H9 (cell line): Measurements from ENCODE around the gene PPAN. TPM values are rescaled to one million over a fixed set of nuclear protein-coding genes. Genes with fewer than 3 reads are reported as not detected.

Source experiments
- DNase-seq: peaks from one replicate; pipeline ENCODE4 v3.0.0-alpha.2; 2017
- H2AFZ ChIP-seq: one replicate; pipeline ENCODE4 v1.6.1; 2013; ENCODE audit warnings: mild to moderate bottlenecking, low read length, control low read depth, moderate library complexity
- H2AK5ac ChIP-seq: 2 replicates; pipeline ENCODE4 v1.6.1; 2013; ENCODE audit warnings: low read length, control low read depth, mixed read lengths; ENCODE audit not compliant: insufficient read length
- H2BK120ac ChIP-seq: one replicate; pipeline ENCODE4 v1.6.1; 2013; ENCODE audit warnings: low read depth, mild to moderate bottlenecking, low read length, control low read depth, inconsistent platforms; ENCODE audit not compliant: poor library complexity, severe bottlenecking
- H2BK12ac ChIP-seq: 2 replicates; pipeline ENCODE4 v1.6.1; 2013; ENCODE audit warnings: low read length, control low read depth, mixed read lengths, low read depth; ENCODE audit not compliant: insufficient read length
- H2BK15ac ChIP-seq: 2 replicates; pipeline ENCODE4 v1.6.1; 2013; ENCODE audit warnings: low read depth, low read length, control low read depth
- H2BK20ac ChIP-seq: one replicate; pipeline ENCODE4 v1.6.1; 2013; ENCODE audit warnings: low read depth, mild to moderate bottlenecking, low read length, control low read depth, inconsistent platforms; ENCODE audit not compliant: poor library complexity, severe bottlenecking
- H2BK5ac ChIP-seq: 2 replicates; pipeline ENCODE4 v1.6.1; 2013; ENCODE audit warnings: low read length, control low read depth, mixed read lengths; ENCODE audit not compliant: insufficient read length
- H3K14ac ChIP-seq: 2 replicates; pipeline ENCODE4 v1.6.1; 2013; ENCODE audit warnings: low read length, control low read depth; ENCODE audit not compliant: insufficient read depth
- H3K18ac ChIP-seq: 2 replicates; pipeline ENCODE4 v1.6.1; 2013; ENCODE audit warnings: low read depth, mild to moderate bottlenecking, mixed read lengths, low read length, control low read depth; ENCODE audit not compliant: insufficient read length
- H3K23ac ChIP-seq: 2 replicates; pipeline ENCODE4 v1.6.1; 2013; ENCODE audit warnings: low read length, control low read depth, mixed read lengths, low read depth; ENCODE audit not compliant: insufficient read length
- H3K23me2 ChIP-seq: 2 replicates; pipeline ENCODE4 v1.6.1; 2013; ENCODE audit warnings: low read depth, mild to moderate bottlenecking, mixed read lengths, low read length, control low read depth; ENCODE audit not compliant: insufficient read length, poor library complexity, severe bottlenecking
- H3K27ac ChIP-seq: 2 replicates; pipeline ENCODE4 v1.5.1; 2013; ENCODE audit warnings: low read length, control low read depth, mixed read lengths, low read depth; ENCODE audit not compliant: insufficient read length
- H3K27me3 ChIP-seq: 2 replicates; pipeline ENCODE4 v1.6.1; 2013; ENCODE audit warnings: low read length, control low read depth, inconsistent platforms; ENCODE audit not compliant: insufficient read depth
- H3K4ac ChIP-seq: 2 replicates; pipeline ENCODE4 v1.6.1; 2013; ENCODE audit warnings: low read depth, mild to moderate bottlenecking, control low read depth, inconsistent platforms, low read length, moderate library complexity
- H3K4me1 ChIP-seq: 2 replicates; pipeline ENCODE4 v1.6.1; 2013; ENCODE audit warnings: low read length, control low read depth, inconsistent platforms; ENCODE audit not compliant: insufficient read depth
- H3K4me2 ChIP-seq: 2 replicates; pipeline ENCODE4 v1.6.1; 2013; ENCODE audit warnings: low read length, control low read depth, mixed read lengths; ENCODE audit not compliant: insufficient read length, insufficient read depth
- H3K56ac ChIP-seq: 2 replicates; pipeline ENCODE4 v1.6.1; 2013; ENCODE audit warnings: low read depth, mild to moderate bottlenecking, mixed read lengths, low read length, control low read depth; ENCODE audit not compliant: insufficient read length
- H3K79me1 ChIP-seq: 2 replicates; pipeline ENCODE4 v1.6.1; 2013; ENCODE audit warnings: low read depth, mild to moderate bottlenecking, moderate library complexity, low read length, control low read depth, inconsistent platforms; ENCODE audit not compliant: insufficient read depth, poor library complexity, severe bottlenecking
- H3K79me2 ChIP-seq: 2 replicates; pipeline ENCODE4 v1.6.1; 2013; ENCODE audit warnings: low read length, control low read depth, inconsistent platforms; ENCODE audit not compliant: insufficient read depth
- H3K9ac ChIP-seq: 2 replicates; pipeline ENCODE4 v1.6.1; 2013; ENCODE audit warnings: low read length, control low read depth, mixed read lengths; ENCODE audit not compliant: insufficient read length; ENCODE audit errors: extremely low read depth
- H3K9me3 ChIP-seq: one replicate; pipeline ENCODE4 v1.6.1; 2013; ENCODE audit warnings: low read depth, low read length, inconsistent platforms; ENCODE audit not compliant: control insufficient read depth
- H3T11ph ChIP-seq: one replicate; pipeline ENCODE4 v1.6.1; 2013; ENCODE audit warnings: mild to moderate bottlenecking, low read length, control low read depth, inconsistent platforms
- H4K20me1 ChIP-seq: one replicate; pipeline ENCODE4 v1.6.1; 2013; ENCODE audit not compliant: control insufficient read depth, insufficient read length, insufficient read depth
- H4K5ac ChIP-seq: 2 replicates; pipeline ENCODE4 v1.6.1; 2013; ENCODE audit warnings: low read depth, mild to moderate bottlenecking, mixed read lengths, low read length, control low read depth; ENCODE audit not compliant: insufficient read length
- H4K8ac ChIP-seq: replicated peaks from 2 replicates; pipeline ENCODE4 v1.6.1; 2013; ENCODE audit warnings: low read length, control low read depth, mixed read lengths, low read depth; ENCODE audit not compliant: insufficient read length
- H4K91ac ChIP-seq: 2 replicates; pipeline ENCODE4 v1.6.1; 2013; ENCODE audit warnings: low read depth, mild to moderate bottlenecking, moderate library complexity, mixed read lengths, low read length, control low read depth; ENCODE audit not compliant: insufficient read length
- H3K27ac Mint-ChIP-seq, 3 experiments: 2 replicates in 2 of 3; 3 replicates in 1 of 3; pipeline ENCODE4 v1.8.0; 2020 to 2021; ENCODE audit warnings: mixed read lengths in 3 of 3, mild to moderate bottlenecking in 1 of 3, moderate library complexity in 1 of 3
- H3K27me3 Mint-ChIP-seq: 2 replicates; pipeline ENCODE4 v1.8.0; 2021; ENCODE audit warnings: low read depth, mild to moderate bottlenecking, moderate library complexity, mixed read lengths
- H3K36me3 Mint-ChIP-seq, 3 experiments: 2 replicates in 2 of 3; 3 replicates in 1 of 3; pipeline ENCODE4 v1.8.0; 2020 to 2021; ENCODE audit warnings: low read depth in 3 of 3, mixed read lengths in 3 of 3; ENCODE audit not compliant: insufficient read depth in 1 of 3
- H3K4me1 Mint-ChIP-seq, 2 experiments: 2 replicates each; pipeline ENCODE4 v1.8.0; 2020; ENCODE audit warnings: mixed read lengths in 2 of 2
- H3K4me3 Mint-ChIP-seq, 2 experiments: 2 replicates in 1 of 2; 3 replicates in 1 of 2; pipeline ENCODE4 v1.8.0; 2020 to 2021; ENCODE audit warnings: mild to moderate bottlenecking in 2 of 2, mixed read lengths in 2 of 2, moderate library complexity in 1 of 2
- H3K9me3 Mint-ChIP-seq, 2 experiments: 2 replicates in 1 of 2; 3 replicates in 1 of 2; pipeline ENCODE4 v1.8.0; 2020; ENCODE audit warnings: mild to moderate bottlenecking in 2 of 2, mixed read lengths in 2 of 2, moderate library complexity in 1 of 2
- WGBS: extraction: QIAGEN DNeasy Blood & Tissue Kit; methylation state at CpG from one replicate; pipeline ENCODE4 v1.1.7; 2013; ENCODE audit warnings: missing lambda C conversion rate, low lambda C conversion rate, mixed read lengths; ENCODE audit not compliant: insufficient read length; ENCODE audit errors: extremely low coverage; 5-methylcytosine and 5-hydroxymethylcytosine counted together
- total RNA-seq: library from RNA; stranded (reverse); gene quantifications from 2 replicates; pipeline ENCODE4 v1.2.1, GENCODE V29; 2021
- TF ChIP-seq, protein P1 (sequence below): fragments of 200-600 bp; sonication (generic); conservative IDR thresholded peaks from 3 replicates; pipeline ENCODE4 v1.8.0; 2021; ENCODE audit warnings: antibody characterized with exemption, mild to moderate bottlenecking

PPAN gene
- total RNA-seq, 1 experiment from 2014 or later = 157 TPM

- H3K4me3 Mint-ChIP-seq = no peak overlapping the region
- Histone ChIP-seq H3K79me2 (no peaks in the 10 kb centered on the region), H2BK120ac (no peak overlapping the region), H3K18ac (no peak overlapping the region), H3K9ac (no peak overlapping the region), H2AK5ac (no peak overlapping the region), H2BK12ac (no peak overlapping the region), H2BK5ac (no peak overlapping the region), H3K79me1 (no peaks in the 10 kb centered on the region), H3K4me2 (no peak overlapping the region), H4K5ac (no peak overlapping the region), H3K27ac (no peak overlapping the region), H3K14ac (no peak overlapping the region), H3K9me3 (no peaks in the 10 kb centered on the region), H2AFZ (no peak overlapping the region), H3K4me1 (no peaks in the 10 kb centered on the region), H3K23ac (no peak overlapping the region), H4K20me1 (no peaks in the 10 kb centered on the region), H3K27me3 (no peaks in the 10 kb centered on the region), H4K91ac (no peak overlapping the region), H4K8ac (no peak overlapping the region), H2BK20ac (no peak overlapping the region), H3K4ac (no peak overlapping the region), H3K23me2 (no peaks in the 10 kb centered on the region), H2BK15ac (no peak overlapping the region), H3K56ac (no peak overlapping the region), H3T11ph (no peak overlapping the region)
- DNase-seq = no peak
- TF ChIP-seq, protein P1, sequence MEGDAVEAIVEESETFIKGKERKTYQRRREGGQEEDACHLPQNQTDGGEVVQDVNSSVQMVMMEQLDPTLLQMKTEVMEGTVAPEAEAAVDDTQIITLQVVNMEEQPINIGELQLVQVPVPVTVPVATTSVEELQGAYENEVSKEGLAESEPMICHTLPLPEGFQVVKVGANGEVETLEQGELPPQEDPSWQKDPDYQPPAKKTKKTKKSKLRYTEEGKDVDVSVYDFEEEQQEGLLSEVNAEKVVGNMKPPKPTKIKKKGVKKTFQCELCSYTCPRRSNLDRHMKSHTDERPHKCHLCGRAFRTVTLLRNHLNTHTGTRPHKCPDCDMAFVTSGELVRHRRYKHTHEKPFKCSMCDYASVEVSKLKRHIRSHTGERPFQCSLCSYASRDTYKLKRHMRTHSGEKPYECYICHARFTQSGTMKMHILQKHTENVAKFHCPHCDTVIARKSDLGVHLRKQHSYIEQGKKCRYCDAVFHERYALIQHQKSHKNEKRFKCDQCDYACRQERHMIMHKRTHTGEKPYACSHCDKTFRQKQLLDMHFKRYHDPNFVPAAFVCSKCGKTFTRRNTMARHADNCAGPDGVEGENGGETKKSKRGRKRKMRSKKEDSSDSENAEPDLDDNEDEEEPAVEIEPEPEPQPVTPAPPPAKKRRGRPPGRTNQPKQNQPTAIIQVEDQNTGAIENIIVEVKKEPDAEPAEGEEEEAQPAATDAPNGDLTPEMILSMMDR = no peak
- H3K36me3 Mint-ChIP-seq = peaks cover 59 to 93% (median 91%) of the 10 kb centered on the region in 3 experiments; a peak in 6 of 7 replicates
- no peaks in the 10 kb centered on the region for H3K4me1 Mint-ChIP-seq
- no peaks in the 10 kb centered on the region for H3K27me3 Mint-ChIP-seq
- H3K27ac Mint-ChIP-seq = no peak overlapping the region
- H3K9me3 Mint-ChIP-seq = no peaks in the 10 kb centered on the region
- WGBS = no CpG with 5 or more reads among the region's 3 CpGs
Measured at GRCh38 chr19:10152100-10152499, 45.9 kb downstream of the PPAN start.
